Activated CD4-positive, alpha-beta T cell treated with anti-CD3 and anti-CD28 coated beads for 36 hours (primary cell): Measurements from ENCODE around the gene ELAVL3. TPM values are rescaled to one million over a fixed set of nuclear protein-coding genes. Genes with fewer than 3 reads are reported as not detected.

Experiments used
- ATAC-seq: fragments of 200-7000 bp; cut with Tn5 transposase; one replicate; pipeline ENCODE4 v1.10.0; 2021; ENCODE audit warnings: mild to moderate bottlenecking, moderate library complexity
- CTCF ChIA-PET: fragments of 350-600 bp; sonication (Branson Sonifier 250); formaldehyde crosslinking; loops from one replicate; lab custom pipeline; 2021; ENCODE audit warnings: antibody characterized with exemption; lab: Charles Lee
- POLR2A ChIA-PET: fragments of 350-600 bp; sonication (Branson Sonifier 250); formaldehyde crosslinking; loops from one replicate; lab custom pipeline; 2021; ENCODE audit warnings: antibody characterized with exemption, inconsistent platforms; lab: Charles Lee
- DNase-seq: peaks from one replicate; pipeline ENCODE4 v3.0.0-alpha.2; 2020
- H3K27ac Mint-ChIP-seq: one replicate; pipeline ENCODE4 v1.8.0; 2021; ENCODE audit warnings: mixed read lengths
- H3K27me3 Mint-ChIP-seq: one replicate; pipeline ENCODE4 v1.8.0; 2021; ENCODE audit warnings: mixed read lengths
- H3K36me3 Mint-ChIP-seq: one replicate; pipeline ENCODE4 v1.8.0; 2021; ENCODE audit warnings: low read depth, mixed read lengths
- H3K4me1 Mint-ChIP-seq: one replicate; pipeline ENCODE4 v1.8.0; 2021; ENCODE audit warnings: mixed read lengths
- H3K4me3 Mint-ChIP-seq: one replicate; pipeline ENCODE4 v1.8.0; 2021; ENCODE audit warnings: mild to moderate bottlenecking, moderate library complexity, mixed read lengths
- H3K9me3 Mint-ChIP-seq: one replicate; pipeline ENCODE4 v1.8.0; 2021; ENCODE audit warnings: low read depth, mixed read lengths
- intact Hi-C, 2 experiments: fragments of 100-400 bp; cut with DNase I in 1 of 2; cut with micrococcal nuclease in 1 of 2; formaldehyde crosslinking; loops; one replicate each; pipeline versions ENCODE4 v1.14.2 to v1.15.1; 2022 to 2024; cut with DNase I, micrococcal nuclease
- total RNA-seq, 2 experiments: library from RNA; stranded (reverse); gene quantifications; one replicate each; pipeline ENCODE4 v1.2.3, GENCODE V29; 2021

Gene ELAVL3
- total RNA-seq, 2 experiments from 2014 or later: 0.09 TPM; not detected in 1

DNA sequence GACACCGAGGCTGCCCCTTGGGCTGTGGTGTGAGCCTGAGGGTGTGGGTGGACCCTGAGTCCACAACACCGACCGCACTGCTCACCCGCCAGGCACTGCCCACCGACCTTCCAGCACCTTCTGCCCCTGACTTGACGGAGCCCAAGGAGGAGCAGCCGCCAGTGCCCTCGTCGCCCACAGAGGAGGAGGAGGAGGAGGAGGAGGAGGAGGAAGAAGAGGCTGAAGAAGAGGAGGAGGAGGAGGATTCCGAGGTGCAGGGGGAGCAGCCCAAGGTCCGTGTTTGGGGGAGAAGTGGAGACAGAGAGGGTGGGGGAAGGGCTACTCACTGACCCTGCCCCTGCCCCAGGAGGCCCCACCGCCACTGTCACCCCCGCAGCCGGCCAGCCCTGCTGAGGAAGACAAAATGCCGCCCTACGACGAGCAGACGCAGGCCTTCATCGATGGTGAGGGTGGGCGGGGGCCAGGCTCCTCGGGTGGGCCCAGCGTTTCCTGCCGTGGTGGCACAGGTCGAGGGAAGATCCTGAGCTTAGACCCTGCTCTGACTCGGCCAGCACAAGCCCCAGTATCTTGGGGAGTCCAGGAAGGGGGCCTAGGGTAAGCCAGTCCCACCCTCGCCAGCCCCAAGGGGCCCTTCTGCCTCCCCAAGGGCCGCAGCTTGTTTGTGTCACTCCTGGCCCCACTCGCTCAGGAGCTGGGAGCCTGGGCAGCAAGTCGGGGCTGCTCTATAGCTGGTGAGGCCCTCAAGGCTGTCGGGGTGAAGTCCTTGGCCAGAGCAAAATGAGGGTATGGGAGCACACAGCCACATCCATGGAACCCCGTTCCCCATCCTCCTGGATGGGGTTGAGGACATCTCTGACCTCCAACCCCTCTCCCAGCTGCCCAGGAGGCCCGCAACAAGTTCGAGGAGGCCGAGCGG is 33.2 kb downstream of the ELAVL3 start:
- H3K27me3 Mint-ChIP-seq: no peaks in the 10 kb centered on the region
- no peak overlapping the region for H3K4me3 Mint-ChIP-seq
- peaks cover 18% of the 10 kb centered on the region for H3K36me3 Mint-ChIP-seq
- no peaks in the 10 kb centered on the region for H3K9me3 Mint-ChIP-seq
- intact Hi-C loops: no loop called here
- DNase-seq: no peak
- H3K27ac Mint-ChIP-seq: no peak overlapping the region
- no peaks in the 10 kb centered on the region for H3K4me1 Mint-ChIP-seq
- ATAC-seq: no peak
- CTCF ChIA-PET: interaction anchor here (0.5 to 1.8 kb wide), 5 partner anchors 35 to 154 kb away, joined by 3 to 4 read pairs (median 3); no protein-coding TSS in a partner anchor
- POLR2A ChIA-PET: no interaction called here

GRCh38 chr19:11446652-11447301 is 34.1 kb downstream of the ELAVL3 start:
- Mint-ChIP-seq H3K27ac (no peak overlapping the region), H3K4me1 (no peaks in the 10 kb centered on the region), H3K9me3 (no peaks in the 10 kb centered on the region), H3K27me3 (no peaks in the 10 kb centered on the region), H3K36me3 (peaks cover 22% of the 10 kb centered on the region), H3K4me3 (no peak overlapping the region)
- peak; percentile 66 for DNase-seq
- ATAC-seq: peak; percentile 57
- intact Hi-C loops: no loop called here
- ChIA-PET POLR2A (no interaction called here), CTCF (interaction anchor here (0.5 kb wide), 1 partner anchor 89 kb away, joined by 3 read pairs; no protein-coding TSS in a partner anchor)

DNA sequence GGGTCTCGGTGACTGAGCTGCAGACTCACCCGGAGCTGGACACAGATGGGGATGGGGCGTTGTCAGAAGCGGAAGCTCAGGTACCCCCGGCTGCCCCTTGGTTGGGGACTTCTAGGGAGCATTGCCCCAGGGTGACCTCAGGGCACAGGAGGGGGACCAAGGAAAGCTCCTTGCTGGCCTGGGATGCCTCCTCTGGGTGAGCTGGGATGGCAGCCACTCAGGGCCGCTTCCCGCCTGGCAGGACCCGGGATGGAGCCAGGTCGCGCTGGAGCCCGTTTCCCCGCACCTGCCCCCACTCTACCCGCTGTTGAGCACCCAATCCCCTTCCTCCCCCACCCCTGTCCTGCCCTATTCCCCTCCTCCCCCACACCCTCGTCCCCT is 34.6 kb downstream of the ELAVL3 start:
- intact Hi-C loops: no loop called here
- no peaks in the 10 kb centered on the region for H3K9me3 Mint-ChIP-seq
- H3K4me1 Mint-ChIP-seq: no peaks in the 10 kb centered on the region
- DNase-seq (no peak), ATAC-seq (no peak)
- ChIA-PET CTCF (no interaction called here), POLR2A (no interaction called here)
- H3K4me3 Mint-ChIP-seq: no peak overlapping the region
- H3K27ac Mint-ChIP-seq: no peak overlapping the region
- peaks cover 25% of the 10 kb centered on the region for H3K36me3 Mint-ChIP-seq
- H3K27me3 Mint-ChIP-seq: no peaks in the 10 kb centered on the region

- intact Hi-C loops: no loop called here
- H3K27ac Mint-ChIP-seq: no peak overlapping the region
- no peaks in the 10 kb centered on the region for H3K9me3 Mint-ChIP-seq
- no peaks in the 10 kb centered on the region for H3K27me3 Mint-ChIP-seq
- ATAC-seq: no peak
- CTCF ChIA-PET: no interaction called here
- DNase-seq: no peak
- peaks cover 30% of the 10 kb centered on the region for H3K36me3 Mint-ChIP-seq
- peaks cover 2% of the 10 kb centered on the region for H3K4me1 Mint-ChIP-seq
- POLR2A ChIA-PET: interaction anchor here (0.6 kb wide), 1 partner anchor 15 kb away, joined by 4 read pairs; no protein-coding TSS in a partner anchor
- no peak overlapping the region for H3K4me3 Mint-ChIP-seq
These were observed 35.7 kb downstream of the ELAVL3 start for GRCh38 chr19:11445141-11445540.

GRCh38 chr19:11444059-11444458 is 36.8 kb downstream of the ELAVL3 start:
- intact Hi-C loops: no loop called here
- no peak for ATAC-seq
- no peak overlapping the region for H3K4me3 Mint-ChIP-seq
- no peak for DNase-seq
- POLR2A ChIA-PET: interaction anchor here (0.8 kb wide), 1 partner anchor 9 kb away, joined by 8 read pairs; the partner anchor contains the start of genes ODAD3 and PRKCSH
- H3K9me3 Mint-ChIP-seq: no peaks in the 10 kb centered on the region
- H3K36me3 Mint-ChIP-seq: peaks cover 26% of the 10 kb centered on the region
- H3K4me1 Mint-ChIP-seq: peaks cover 2% of the 10 kb centered on the region
- CTCF ChIA-PET: interaction anchor here (0.6 kb wide), 1 partner anchor 53 kb away, joined by 4 read pairs; no protein-coding TSS in a partner anchor
- no peak overlapping the region for H3K27ac Mint-ChIP-seq
- H3K27me3 Mint-ChIP-seq: no peaks in the 10 kb centered on the region

GRCh38 chr19:11437955-11438354 is 42.9 kb downstream of the ELAVL3 start:
- H3K9me3 Mint-ChIP-seq: no peaks in the 10 kb centered on the region
- intact Hi-C loops: loop anchor here in 1 of 2 experiments (5.0 kb wide), 1 partner anchor 299 kb away; the partner anchor contains the start of gene ZNF823
- DNase-seq: no peak
- no peaks in the 10 kb centered on the region for H3K27me3 Mint-ChIP-seq
- H3K27ac Mint-ChIP-seq: peak overlapping the region; percentile 5
- H3K36me3 Mint-ChIP-seq: peaks cover 35% of the 10 kb centered on the region
- ChIA-PET POLR2A (no interaction called here), CTCF (interaction anchor here (0.6 to 0.8 kb wide), 2 partner anchors 94 to 311 kb away, joined by 3 read pairs; no protein-coding TSS in a partner anchor)
- peaks cover 16% of the 10 kb centered on the region for H3K4me1 Mint-ChIP-seq
- ATAC-seq: no peak
- H3K4me3 Mint-ChIP-seq: peak overlapping the region; percentile 43

DNA sequence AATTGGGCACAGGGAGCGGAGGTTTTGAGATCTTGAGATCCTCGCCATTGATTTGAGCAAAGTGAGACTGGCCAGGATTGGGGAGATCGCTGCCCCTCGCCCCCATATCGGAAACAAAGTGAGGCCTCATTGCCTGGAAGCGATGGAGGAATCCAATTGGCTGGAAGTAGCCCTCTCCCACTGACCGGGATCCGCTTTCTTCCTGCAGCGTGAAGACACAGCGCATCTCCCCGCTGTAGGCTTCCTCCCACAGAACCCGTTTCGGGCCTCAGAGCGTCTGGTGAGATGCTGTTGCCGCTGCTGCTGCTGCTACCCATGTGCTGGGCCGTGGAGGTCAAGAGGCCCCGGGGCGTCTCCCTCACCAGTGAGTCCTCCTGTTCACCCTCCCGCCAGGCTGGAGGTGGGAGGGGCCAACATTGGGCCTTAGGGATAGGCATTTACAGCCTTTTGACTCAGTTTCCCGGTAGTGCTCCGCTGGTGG is 45.0 kb downstream of the ELAVL3 start:
- Mint-ChIP-seq H3K4me3 (peak overlapping the region; percentile 98), H3K27ac (peak overlapping the region; percentile 99), H3K36me3 (peaks cover 24% of the 10 kb centered on the region), H3K27me3 (no peaks in the 10 kb centered on the region), H3K4me1 (peaks cover 14% of the 10 kb centered on the region), H3K9me3 (no peaks in the 10 kb centered on the region)
- intact Hi-C loops: loop anchor here (1.0 to 5.0 kb wide), 16 partner anchors 46 to 565 kb away; partner anchors contain the start of genes CCDC159 (in 2 of the 2), SWSAP1 (in 2 of the 2), TMEM205 (in 2 of the 2) and CARM1 (in 1 of the 2)
- ChIA-PET POLR2A (interaction anchor here (0.9 to 1.4 kb wide), 3 partner anchors 8 to 59 kb away, joined by 4 to 8 read pairs (median 4); no protein-coding TSS in a partner anchor), CTCF (interaction anchor here (0.5 to 3.3 kb wide), 18 partner anchors 12 to 500 kb away, joined by 3 to 27 read pairs (median 4); partner anchors contain the start of genes ECSIT, SMARCA4 and SWSAP1)
- peak; percentile 50 for DNase-seq
- no peak for ATAC-seq

DNA sequence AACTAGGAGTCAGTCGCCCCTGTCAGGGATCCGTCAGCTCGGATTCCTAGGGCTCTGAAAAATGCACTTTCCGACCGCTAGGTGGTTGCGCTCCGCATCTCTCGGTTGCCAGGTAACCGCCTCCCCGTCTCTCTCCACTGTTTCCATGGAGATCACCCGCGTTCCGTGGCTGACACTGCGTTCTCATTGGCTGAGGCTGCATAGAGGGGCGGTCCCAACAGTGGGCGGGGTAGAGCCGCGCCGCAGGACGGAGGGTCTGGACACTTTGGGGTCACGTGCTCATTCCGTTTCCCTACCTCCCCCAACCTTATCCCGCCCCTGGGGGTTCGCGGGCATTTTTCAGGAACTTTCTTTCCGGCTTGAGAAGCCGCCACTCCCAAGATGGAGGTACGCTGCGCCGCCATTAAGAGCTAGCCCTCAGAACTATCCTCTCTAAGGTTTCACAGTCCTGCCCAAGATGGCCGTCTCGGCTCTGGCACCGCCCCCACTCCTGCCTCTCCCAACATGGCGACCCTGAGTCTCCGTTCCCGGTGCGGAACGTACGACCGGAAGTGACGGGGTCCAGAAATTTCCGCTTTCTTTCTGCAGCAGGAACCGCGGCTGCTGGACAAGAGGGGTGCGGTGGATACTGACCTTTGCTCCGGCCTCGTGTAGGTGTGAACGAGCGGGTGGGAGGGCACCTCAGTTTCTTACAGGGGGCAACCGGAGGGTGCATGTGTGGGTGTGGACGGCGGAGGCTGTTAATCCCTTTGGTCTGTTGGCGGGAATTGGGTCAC is 45.6 kb downstream of the ELAVL3 start, which contains the start of the genes ODAD3 and PRKCSH:
TSS of gene ODAD3 (minus strand) at position 65 of the 776 bp plus-strand sequence. CDS start 105 bp downstream, outside the sequence.
TSS of gene PRKCSH (plus strand) at position 579 of the 776 bp plus-strand sequence. CDS start 483 bp downstream, outside the sequence.
- POLR2A ChIA-PET: interaction anchor here (0.6 to 1.4 kb wide), 7 partner anchors 8 to 257 kb away, joined by 3 to 8 read pairs (median 4); no protein-coding TSS in a partner anchor
- peak; percentile 96 for ATAC-seq

DNA sequence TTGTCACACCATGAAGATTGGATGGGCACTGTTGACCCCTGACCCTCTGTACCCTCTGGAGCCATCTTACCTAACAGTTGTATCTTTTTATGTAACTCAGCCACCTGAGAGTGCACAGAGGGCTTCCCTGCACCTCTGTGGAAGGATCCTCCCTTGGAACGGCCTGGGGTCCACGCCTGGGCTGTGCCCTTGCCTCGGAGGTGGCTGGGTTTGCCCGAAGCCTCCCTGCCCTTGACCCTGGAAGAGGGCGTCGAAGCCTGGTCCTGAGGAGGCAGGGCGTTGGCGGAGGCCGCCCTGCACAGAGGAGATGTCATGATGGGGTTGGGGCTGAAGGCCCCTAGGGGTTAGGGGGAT is 46.2 kb downstream of the ELAVL3 start:
- peaks cover 14% of the 10 kb centered on the region for H3K4me1 Mint-ChIP-seq
- ChIA-PET CTCF (interaction anchor here (0.6 to 3.3 kb wide), 13 partner anchors 13 to 191 kb away, joined by 3 to 27 read pairs (median 4); partner anchors contain the start of genes ECSIT and SWSAP1), POLR2A (interaction anchor here (0.6 to 1.4 kb wide), 7 partner anchors 9 to 257 kb away, joined by 3 to 8 read pairs (median 4); no protein-coding TSS in a partner anchor)
- no peak for DNase-seq
- H3K27me3 Mint-ChIP-seq: no peaks in the 10 kb centered on the region
- ATAC-seq: peak; percentile 5
- peak overlapping the region; percentile 99 for H3K27ac Mint-ChIP-seq
- intact Hi-C loops: loop anchor here (1.0 to 5.0 kb wide), 16 partner anchors 48 to 563 kb away; partner anchors contain the start of genes CCDC159 (in 2 of the 2), SWSAP1 (in 2 of the 2), TMEM205 (in 2 of the 2) and CARM1 (in 1 of the 2)
- H3K4me3 Mint-ChIP-seq: peak overlapping the region; percentile 98
- H3K9me3 Mint-ChIP-seq: no peaks in the 10 kb centered on the region
- peaks cover 22% of the 10 kb centered on the region for H3K36me3 Mint-ChIP-seq

More for the DNA sequence above, 45.6 kb downstream of the ELAVL3 start, which contains the start of the genes ODAD3 and PRKCSH:
- CTCF ChIA-PET: interaction anchor here (0.6 to 3.3 kb wide), 20 partner anchors 12 to 499 kb away, joined by 3 to 27 read pairs (median 3); partner anchors contain the start of genes ECSIT and SWSAP1
- H3K4me1 Mint-ChIP-seq: peaks cover 14% of the 10 kb centered on the region
- no peaks in the 10 kb centered on the region for H3K9me3 Mint-ChIP-seq
- peak within 1 kb of the TSS; percentile 99 for H3K27ac Mint-ChIP-seq
- H3K4me3 Mint-ChIP-seq: peak within 1 kb of the TSS; percentile 98
- intact Hi-C loops: loop anchor here (1.0 to 5.0 kb wide), 16 partner anchors 47 to 564 kb away; partner anchors contain the start of genes CCDC159 (in 2 of the 2), SWSAP1 (in 2 of the 2), TMEM205 (in 2 of the 2) and CARM1 (in 1 of the 2)
- peak; percentile 99 for DNase-seq
- peaks cover 22% of the 10 kb centered on the region for H3K36me3 Mint-ChIP-seq
- H3K27me3 Mint-ChIP-seq: no peaks in the 10 kb centered on the region
